HG03558 (cell line): ENCODE data around the gene SERPINA3.

ENCODE experiments used
- ATAC-seq: cut with Tn5 transposase; IDR thresholded peaks from one replicate; pipeline ENCODE4 v1.9.1; 2021; ENCODE audit warnings: moderate number of reproducible peaks; ENCODE audit not compliant: unreplicated experiment; ENCODE audit errors: extremely low read depth

The SERPINA3 gene

GRCh38 chr14:94650806-94651805 lies 38.9 kb downstream of the SERPINA3 start:
- no peak for ATAC-seq

DNA sequence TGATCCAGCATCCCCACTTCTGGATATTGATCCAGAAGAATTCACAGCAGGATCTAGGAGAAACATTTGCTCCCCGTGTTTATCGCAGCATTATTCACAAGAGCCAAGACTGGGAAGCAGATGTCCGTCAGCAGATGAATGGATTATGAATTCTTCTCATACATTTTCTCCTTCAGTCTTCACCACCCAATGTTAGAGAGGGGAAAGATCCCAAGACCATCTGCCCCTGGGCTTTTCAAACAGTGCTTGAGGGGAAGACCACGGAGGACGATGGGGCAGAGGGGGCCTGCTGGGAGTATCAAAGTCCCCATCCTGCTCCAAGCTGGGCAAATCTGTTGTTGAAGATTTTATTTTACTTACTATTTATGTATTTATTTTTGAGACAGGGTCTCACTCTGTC lies 41.1 kb downstream of the SERPINA3 start:
- ATAC-seq, result no peak

GRCh38 chr14:94654071-94654861 lies 42.1 kb downstream of the SERPINA3 start:
- ATAC-seq, result no peak

DNA sequence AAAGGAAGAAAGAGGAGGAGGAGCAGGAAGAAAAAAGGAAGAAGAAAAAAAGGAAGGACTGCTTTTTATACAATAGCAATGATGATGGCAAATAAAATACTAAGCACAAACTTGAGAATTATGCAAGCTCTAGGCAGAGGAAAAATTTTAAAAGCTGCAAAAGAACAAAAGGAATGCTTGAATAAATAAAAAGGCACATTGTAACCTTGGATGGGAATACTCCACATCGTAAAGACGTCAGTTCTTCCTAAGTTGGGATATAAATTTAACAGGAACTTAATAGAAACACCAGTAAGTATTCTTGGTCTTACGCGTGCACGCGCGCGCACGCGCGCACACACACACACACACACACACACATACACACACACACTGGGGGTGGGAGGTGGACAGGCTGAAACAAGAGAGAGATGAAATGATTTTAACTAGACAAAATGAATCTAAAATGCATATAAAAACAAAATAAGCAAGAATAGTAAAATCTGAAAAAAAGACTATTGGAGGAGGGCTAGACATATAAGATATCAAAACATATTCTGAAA lies 43.0 kb downstream of the SERPINA3 start:
- no peak for ATAC-seq

GRCh38 chr14:94656043-94656442 lies 43.9 kb downstream of the SERPINA3 start:
- no peak for ATAC-seq

DNA sequence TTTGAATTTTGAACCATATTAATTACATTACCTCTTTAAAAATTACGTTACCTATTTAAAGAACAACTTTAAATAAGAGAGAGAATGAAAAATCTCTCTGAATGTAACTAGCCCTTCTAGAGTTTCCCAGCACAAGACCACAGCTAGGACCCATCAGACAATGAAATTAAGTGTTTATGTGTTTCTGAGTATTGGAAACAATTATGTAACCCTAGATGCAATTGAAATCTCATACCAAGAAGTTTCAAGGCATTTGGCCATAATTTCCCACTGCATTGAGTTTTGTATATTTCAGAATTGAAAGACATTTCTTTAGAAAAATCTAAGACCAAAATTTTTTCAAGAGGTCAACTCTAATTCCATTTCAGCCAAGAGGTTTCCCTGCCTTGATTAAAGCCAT lies 47.1 kb downstream of the SERPINA3 start:
- ATAC-seq, result no peak

- ATAC-seq, result no peak
These were observed 47.7 kb downstream of the SERPINA3 start for GRCh38 chr14:94659901-94660300.

DNA sequence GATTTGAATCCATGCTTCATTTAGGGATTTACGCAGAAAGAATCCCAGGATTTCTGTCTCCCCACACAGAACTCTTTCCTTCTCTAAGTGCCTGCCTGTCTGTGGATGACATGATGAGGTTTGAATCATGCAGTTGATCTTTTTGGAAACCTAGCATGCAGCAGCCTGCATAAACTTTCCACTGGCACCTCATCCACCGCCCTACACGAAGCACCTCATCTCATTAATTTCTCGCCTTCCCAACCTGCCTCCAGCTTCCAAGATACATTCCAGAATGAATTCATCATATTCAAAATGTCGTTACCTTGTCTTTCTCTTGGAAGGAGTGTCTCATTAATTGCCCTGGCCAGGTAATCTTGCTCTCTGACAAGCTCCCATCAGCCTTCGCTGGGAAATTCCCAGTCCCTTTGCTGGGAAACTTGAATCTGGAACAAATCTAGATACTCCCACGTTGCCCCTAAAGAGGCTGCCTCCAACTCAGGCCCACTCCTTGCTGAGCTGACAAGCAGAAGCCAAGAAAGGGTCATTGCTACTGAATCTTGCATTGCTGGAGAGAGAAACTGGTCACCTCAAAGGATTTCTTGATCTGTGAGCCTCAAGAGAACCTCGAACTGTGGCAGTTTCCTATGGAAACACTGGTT lies 48.2 kb downstream of the SERPINA3 start:
- no peak for ATAC-seq

DNA sequence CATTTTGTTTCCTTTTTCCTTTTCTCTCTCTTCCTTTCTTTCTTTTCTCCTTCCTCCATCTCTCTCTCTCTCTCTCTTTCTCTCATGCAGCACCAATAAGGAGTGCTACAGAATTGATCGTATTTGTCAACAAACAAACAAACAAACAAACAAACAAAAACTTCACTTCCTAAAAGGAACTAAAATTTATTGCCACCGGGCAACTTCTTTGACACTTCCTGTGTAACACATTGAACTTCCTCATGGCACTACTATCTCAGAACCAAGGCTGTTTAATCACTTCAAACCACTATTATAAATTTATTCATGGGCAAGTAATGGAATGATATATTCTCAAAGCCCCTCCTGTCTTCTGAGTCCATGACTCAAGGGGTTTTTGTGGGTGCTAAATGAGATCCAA lies 51.3 kb downstream of the SERPINA3 start:
- ATAC-seq, result no peak

DNA sequence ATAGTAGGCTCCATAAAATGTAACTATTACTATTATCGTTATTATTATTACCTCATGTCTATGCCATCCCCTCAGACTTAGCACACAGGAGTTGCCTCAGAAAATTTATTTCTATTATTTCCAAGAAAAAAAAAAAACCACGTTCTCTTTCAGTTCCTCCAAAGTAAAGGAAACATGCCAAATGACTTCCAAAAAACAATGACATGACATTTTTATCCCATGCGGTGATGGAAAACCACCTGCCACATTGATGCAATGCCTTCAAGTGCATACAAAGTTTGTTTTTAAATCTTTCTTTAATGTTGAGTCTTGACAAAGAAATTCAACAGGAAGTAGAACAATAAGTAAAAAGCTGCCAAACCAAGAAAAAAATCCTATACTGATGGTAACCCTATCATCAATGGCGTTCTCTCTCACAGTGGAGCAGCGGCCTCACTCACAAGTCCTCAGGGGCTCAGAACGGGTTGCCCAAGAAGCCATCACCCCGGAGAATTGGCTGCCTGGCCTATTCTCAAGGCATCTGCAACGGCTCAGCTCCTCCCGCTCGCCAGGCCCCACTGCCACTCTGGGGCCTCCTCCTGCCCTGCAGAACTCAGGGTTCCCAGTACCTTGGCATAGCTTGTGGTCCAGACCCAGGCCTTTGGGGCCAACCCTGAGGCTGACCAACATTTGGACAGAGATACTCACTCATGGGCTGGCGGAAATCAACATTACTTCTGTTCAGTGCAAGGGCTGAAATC lies 51.9 kb downstream of the SERPINA3 start:
- ATAC-seq, result no peak

DNA sequence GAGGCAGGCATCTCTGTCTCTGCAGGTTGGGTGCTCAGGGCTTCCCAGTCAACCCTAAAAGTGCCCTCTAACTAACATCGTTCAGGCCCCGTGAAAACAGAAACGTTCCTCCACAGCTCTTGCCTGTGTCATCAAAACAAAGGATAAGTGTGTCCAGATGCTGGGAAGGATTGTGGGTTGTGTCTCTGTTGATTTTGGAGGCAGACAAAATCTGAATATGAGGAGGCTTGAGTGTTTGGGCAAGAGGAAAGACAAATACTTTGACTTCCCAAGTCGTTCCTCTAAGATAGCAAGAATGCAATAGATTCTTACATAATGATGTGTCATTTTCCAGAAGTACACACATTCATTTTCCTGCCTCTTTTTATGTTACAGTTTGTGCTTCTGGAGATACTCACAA lies 52.9 kb downstream of the SERPINA3 start:
- ATAC-seq, result no peak

DNA sequence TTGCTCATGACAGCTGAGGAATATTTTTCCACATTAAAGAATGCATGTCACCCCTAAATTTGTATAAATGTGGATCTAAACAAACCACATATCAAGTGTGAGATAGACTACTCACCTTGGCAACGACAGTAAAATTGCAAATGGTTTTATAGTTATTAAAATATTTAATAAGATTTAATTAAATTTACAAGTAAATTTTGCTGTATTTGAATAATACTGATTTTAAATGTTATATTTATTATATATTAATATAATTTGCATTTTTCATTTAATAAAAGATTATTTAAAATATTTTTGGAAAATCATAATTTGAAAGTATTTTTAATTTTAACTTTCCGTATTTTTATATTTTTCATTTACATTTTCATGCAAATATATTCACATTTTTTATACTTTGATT lies 53.4 kb downstream of the SERPINA3 start:
- no peak for ATAC-seq

- no peak for ATAC-seq
These were observed 58.6 kb downstream of the SERPINA3 start for GRCh38 chr14:94670692-94671285.

DNA sequence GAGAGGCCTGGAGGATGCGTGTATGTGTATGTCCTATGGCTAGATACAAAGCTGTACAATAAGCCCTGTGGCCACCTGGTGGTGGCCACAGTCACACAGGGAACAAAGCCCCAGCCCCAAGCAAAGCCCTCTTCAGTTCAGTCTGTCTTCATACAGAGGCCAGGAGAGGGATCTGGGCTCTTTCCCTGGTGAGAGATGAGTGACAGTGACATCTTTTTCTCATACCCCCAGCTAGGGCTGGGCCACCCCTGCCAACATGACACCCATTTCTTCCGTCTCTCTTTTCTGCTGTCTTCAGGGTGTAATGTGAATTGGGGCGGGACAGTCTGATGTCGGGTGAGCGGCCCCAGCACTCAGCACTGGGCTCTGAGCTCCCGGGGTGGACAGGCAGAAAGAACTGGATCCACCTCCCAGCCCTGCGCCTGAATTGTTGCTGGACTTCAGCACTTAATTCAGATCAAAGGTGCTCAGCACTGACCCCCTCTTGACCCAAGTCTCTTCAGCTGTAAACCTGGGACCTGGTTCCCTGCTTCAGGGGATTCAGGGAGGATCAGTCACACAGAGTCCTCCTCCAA lies 59.8 kb downstream of the SERPINA3 start:
- no peak for ATAC-seq

DNA sequence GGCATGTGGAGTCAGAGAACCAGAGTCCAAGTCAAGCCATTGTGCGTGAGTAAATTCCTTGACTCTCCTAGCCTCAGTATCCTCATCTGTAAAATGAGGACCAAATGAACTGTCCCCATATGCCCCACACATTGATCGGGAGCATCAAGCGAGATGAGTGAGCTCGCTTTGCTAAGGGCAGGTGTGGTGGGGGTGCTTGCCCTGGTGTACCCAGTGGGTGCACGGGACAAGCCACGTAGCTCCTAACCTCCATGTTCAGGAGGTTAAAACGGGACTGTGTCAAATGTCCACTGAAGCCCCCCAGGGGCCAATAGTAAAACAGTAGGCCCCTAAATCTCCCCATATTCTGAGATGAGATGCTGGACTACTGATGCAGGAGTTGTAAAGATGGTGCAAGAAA lies 60.9 kb downstream of the SERPINA3 start:
- no peak for ATAC-seq
